NAMALWA (cell line): Measurements from ENCODE around the gene RPL39L.

Experiments used
- DNase-seq: peaks from one replicate; pipeline ENCODE4 v3.0.0-alpha.2; 2015; ENCODE audit warnings: low spot score

RPL39L gene

GRCh38 chr3:187093320-187093719 is 46.0 kb downstream of the RPL39L start:
- DNase-seq, result no peak

- DNase-seq, result peak; percentile 48
These were observed 50.6 kb downstream of the RPL39L start for GRCh38 chr3:187088701-187089100.

DNA sequence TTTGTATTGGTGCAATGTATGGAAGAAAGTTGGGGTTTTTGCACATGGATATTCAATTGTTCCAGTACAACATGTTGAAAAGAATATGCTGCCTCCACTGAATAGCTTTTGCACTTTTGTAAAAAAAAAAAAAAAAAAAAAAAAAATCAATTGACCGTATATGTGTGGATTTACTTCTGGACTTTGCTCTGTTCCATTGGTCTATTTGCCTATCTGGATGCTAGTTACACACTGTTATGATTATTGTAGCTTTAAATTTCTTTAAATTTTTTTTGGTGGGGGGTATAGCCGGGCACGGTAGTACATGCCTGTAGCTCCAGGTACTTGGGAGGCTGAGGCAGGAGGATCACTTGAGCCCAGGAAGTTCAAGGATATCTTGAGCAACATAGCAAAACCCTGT is 52.5 kb downstream of the RPL39L start:
- no peak for DNase-seq

GRCh38 chr3:187085933-187086332 is 53.4 kb downstream of the RPL39L start:
- no peak for DNase-seq

DNA sequence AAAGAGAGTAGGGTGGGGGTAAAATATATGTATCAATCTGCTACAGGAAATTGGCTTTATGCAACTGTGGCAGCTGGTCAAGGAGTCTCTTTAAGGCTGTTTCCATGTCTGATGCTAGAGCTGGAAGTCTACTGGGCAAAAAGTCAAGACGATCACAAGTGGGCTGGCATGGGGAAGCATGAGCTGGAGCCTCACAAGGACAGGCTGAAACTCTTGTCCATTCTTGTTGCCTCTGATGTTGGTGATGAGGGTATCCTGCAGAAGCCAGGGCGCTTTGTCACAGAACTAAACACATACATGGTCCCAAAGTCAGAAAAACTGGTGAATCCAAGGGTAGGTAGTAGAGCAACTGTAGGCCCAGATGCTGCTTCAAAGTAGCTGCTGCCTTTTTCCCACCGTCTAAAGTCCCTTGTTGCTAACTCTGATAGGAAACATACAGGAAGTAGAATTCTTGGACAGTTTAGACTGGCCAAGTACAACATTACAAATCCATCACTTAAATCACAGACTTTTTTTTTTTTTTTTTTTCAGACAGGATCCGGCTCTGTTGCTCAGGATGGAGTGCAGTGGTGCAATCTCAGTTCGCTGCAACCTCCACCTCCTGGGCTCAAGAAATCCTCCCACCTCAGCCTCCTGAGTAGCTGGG is 54.2 kb downstream of the RPL39L start:
- DNase-seq, result no peak

DNA sequence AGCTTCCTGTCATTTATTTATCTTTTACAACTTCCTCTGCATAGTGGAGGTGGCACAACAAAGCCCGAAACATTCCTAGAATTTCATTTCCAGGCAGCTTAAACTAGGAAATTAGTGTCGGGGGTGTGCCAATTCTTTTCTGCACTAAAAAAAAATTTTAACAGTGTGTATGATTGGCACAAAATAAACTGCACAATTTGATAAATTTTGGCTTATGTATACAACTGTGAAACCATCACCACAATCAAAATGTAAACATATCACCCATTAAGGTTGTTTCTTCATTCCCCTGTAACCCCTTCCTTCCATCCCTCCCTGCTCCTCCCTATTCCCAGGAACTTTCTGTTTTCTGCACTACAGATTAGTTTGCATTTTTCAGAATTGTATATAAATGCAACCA is 54.7 kb downstream of the RPL39L start:
- no peak for DNase-seq

- DNase-seq, result no peak
These were observed 55.2 kb downstream of the RPL39L start for GRCh38 chr3:187084126-187084525.

GRCh38 chr3:187082758-187083375 is 56.4 kb downstream of the RPL39L start:
- DNase-seq, result no peak

DNA sequence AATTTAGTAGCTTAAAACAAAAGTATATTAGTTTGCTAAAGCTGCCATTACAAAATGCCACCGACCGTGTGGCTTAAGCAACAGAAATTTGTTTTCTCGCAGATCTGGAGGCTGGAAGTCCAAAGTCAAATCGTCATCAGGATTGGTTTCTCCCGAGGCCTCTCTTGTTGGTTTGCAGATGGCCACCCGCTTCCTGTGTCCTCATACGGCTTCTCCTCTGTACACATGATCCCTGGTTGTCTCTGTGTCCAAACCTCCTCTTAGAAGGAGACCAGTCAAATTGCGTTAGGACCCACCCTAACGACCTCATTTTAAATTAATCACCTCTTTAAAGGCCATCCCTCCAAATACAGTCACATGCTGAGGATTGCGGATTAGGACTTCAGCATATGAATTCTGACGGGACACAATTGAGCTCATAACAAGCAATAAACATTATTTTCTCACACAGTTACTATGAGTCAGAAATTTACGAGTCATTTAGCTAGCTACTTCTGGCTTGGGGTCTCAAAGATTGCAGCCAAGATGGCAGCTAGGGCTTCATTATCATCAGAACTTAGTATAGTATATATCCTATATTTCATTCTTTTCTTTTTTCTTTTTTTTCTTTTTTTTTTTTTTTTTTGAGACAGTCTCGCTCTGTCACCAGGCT is 58.4 kb downstream of the RPL39L start:
- no peak for DNase-seq

DNA sequence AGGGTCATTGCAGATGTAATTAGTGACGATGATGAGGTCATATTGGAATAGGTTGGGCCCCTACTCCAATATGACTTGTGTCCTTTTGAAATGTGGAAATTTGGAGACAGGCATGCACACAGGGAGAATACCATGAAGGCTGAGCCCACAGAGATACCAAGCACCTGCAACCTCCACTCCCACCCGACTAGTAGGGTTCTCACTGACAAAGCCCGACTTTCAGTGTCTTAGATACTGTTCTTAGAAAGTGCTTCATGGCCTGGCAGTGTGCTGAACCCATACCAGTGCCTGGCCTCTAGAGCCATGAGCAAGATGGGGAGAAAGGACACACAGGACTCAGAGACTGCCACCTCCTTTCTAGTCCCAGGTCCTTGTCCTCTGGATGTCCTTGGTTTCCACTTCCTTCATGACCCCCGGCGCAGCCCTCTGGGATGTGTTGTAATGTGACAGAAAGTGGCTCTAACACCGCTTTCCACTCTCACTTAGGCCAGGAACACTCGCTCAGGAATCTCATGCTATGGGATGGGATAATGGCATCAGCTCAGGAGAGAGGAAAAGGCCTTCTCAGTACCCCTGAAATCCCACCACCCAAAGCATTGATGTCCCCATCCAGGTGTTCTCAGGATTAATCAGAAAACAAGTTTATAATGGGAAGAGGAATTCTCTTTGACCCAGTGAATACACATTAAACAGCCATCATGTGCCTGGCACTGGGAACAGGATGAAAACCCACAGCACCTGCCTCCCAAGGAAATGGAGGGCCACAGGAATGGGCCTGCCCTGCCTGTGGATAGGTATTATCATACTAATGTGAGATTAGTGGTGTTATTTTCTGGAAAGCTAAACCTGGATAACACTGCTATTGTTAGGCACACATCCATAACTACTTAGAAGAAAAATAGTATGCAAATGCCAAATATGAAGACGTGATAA is 59.9 kb downstream of the RPL39L start:
- DNase-seq, result no peak

- no peak for DNase-seq
These were observed 61.8 kb downstream of the RPL39L start for GRCh38 chr3:187077537-187077936.

DNA sequence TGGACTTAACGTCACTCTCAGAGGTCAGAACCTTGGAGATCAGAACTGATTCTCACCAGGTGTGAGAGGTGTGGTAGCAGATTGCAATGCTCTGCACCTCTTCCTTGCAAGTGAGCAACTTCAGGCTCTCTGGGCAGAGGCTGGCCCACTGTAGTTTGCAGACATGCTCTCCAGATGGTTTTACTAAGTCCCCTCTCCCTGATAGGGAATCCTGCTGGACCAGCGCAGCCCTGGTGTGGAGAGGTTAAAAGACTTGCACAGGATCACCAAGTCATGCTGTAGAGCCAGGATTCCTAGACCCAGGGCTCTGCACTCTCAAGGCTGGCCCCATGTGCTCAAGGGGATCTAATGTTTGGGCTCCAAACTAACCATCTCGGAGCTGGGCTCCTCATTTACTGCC is 62.2 kb downstream of the RPL39L start:
- no peak for DNase-seq

DNA sequence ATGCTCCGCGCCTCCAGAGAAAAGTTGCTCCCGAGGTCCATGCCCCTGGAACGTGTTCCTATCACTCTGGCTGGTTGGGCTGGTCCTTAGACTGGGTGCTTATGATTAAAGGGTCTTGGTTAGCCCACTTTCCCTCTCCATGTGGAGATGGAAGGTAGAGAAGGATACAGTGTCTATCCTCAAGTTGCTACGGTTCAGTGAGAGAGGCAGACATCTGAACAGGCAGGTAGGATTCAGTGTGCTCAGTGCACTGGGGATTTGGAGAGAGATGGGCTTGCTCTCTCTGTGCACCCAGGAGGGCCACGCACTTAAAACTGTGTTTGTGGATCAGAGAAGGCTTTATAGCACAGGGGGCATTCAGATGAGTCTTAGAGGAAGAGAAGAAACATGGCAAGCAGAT is 63.0 kb downstream of the RPL39L start:
- DNase-seq, result no peak

GRCh38 chr3:187074846-187075245 is 64.5 kb downstream of the RPL39L start:
- no peak for DNase-seq

DNA sequence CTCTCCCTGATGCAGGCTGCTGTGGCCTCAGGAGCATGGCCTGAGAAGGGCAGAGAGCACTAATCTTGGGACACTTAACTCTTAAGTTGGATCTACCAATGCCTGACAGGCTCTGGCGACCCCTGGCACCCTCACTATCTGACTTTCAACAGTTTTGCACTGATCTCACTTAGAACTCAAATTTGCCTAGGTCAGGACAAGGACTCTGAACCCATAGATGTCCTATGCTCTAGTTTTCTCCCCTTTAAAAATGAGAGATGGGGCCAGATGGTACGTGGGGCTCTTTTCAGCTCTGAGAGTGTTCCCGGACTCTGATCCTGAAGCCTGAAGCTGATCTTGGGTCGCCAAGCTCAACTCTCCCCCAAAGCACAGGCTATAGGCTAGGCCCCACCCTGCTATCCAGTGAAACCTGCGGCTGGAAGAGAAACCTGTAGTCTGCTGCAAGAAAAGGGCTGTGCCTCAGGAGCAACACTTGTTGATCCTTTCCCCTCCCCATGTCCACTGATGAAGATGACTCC is 65.7 kb downstream of the RPL39L start:
- DNase-seq, result no peak

DNA sequence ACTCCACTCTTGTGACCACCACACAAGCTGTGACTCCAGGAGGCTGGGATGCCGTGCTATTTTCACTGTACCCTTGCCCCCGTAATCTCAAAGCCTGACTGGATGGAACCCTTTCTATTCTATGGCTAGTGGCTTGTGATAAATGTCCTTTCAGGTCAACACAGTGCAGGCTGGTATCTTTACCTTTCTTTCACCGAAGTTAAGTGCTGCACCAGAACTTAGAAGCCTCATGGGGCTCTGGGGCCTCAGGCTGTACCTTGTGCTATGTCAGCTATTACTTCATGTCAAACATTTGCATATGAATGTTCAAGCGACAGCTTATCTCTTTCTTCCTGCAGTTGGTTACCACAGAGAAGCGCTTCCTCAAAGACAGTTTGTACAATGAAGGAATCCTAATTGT is 66.8 kb downstream of the RPL39L start:
- peak; percentile 72 for DNase-seq

- peak; percentile 76 for DNase-seq
These were observed 67.2 kb downstream of the RPL39L start for GRCh38 chr3:187072102-187072501.
